D721Med (cell line): Measurements from ENCODE around the gene ZNF518A.

Source experiments
- DNase-seq: peaks from one replicate; pipeline ENCODE4 v3.0.0; 2011; ENCODE audit warnings: low spot score; ENCODE audit not compliant: insufficient read length
- FAIRE-seq: peaks from 2 replicates; lab custom pipeline; 2011; peaks lifted over from hg19 to GRCh38; lab: Jason Lieb, UNC
- TF ChIP-seq, protein P1 (sequence below): IDR thresholded peaks from 2 replicates; pipeline ENCODE4 v1.5.1; 2012; ENCODE audit warnings: mild to moderate bottlenecking, control low read depth; ENCODE audit not compliant: insufficient read depth; ENCODE audit errors: missing control alignments

The ZNF518A gene

DNA sequence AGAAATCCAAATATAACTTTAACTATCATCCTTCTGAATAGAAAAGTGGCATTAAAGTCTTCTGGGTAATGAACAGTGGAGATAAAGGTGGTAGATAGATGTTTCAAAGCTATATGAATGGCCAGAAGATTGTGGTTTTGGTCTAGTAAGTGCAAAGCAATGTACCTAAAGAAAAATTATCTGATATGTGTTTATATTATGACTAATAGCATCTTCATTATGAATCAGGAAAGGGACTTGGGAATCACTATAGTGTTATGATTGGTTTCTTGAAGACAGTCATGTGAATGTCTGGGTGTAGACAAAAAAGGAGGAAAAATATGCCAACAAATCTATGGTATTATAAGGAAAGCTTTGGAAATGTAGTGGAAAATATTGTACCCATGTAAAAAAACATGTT, 3.0 kb downstream of the ZNF518A start:
- DNase-seq (no peak), FAIRE-seq (no peak)
- TF ChIP-seq, protein P1, sequence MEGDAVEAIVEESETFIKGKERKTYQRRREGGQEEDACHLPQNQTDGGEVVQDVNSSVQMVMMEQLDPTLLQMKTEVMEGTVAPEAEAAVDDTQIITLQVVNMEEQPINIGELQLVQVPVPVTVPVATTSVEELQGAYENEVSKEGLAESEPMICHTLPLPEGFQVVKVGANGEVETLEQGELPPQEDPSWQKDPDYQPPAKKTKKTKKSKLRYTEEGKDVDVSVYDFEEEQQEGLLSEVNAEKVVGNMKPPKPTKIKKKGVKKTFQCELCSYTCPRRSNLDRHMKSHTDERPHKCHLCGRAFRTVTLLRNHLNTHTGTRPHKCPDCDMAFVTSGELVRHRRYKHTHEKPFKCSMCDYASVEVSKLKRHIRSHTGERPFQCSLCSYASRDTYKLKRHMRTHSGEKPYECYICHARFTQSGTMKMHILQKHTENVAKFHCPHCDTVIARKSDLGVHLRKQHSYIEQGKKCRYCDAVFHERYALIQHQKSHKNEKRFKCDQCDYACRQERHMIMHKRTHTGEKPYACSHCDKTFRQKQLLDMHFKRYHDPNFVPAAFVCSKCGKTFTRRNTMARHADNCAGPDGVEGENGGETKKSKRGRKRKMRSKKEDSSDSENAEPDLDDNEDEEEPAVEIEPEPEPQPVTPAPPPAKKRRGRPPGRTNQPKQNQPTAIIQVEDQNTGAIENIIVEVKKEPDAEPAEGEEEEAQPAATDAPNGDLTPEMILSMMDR = no peak

DNA sequence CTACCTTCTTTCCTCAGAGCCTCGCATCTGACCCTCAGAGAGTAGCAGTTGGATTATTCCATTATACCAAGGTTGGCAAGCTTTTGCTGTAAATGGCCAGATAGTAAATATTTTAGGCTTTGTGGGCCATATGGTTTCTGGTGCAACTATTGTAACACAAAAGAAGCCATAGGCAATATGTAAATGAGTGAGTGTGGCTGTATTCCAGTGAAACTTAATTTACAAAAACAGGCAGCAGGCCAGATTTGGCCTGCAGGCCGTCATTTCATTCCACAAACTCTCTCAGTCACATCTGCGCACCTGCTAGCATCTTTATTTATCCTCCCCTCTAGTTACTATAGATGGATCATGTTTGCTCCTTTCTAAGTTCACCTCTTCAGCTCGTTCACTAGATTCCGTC, 6.7 kb downstream of the ZNF518A start:
- DNase-seq (no peak), FAIRE-seq (no peak)
- TF ChIP-seq, protein P1 = no peak

DNA sequence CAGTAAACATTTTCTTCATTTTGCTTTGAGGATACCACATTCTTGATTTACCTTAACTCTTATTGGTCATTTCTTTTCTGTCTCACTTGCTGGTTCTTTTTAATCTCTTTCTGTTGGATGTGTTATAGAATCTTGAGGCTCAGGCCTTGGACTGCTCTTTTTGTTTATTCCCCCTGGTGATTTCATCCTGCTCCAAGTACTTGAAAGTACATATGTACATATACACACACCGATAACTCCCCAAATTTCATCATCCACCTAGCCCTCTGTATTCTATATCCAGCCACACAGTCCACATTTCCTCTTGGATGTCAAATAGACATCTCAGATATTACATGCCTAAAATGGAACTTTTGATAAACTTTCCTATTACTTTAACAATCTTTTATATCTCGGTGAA, 7.5 kb downstream of the ZNF518A start:
- no peak for FAIRE-seq
- DNase-seq = no peak
- TF ChIP-seq, protein P1 = no peak

DNA sequence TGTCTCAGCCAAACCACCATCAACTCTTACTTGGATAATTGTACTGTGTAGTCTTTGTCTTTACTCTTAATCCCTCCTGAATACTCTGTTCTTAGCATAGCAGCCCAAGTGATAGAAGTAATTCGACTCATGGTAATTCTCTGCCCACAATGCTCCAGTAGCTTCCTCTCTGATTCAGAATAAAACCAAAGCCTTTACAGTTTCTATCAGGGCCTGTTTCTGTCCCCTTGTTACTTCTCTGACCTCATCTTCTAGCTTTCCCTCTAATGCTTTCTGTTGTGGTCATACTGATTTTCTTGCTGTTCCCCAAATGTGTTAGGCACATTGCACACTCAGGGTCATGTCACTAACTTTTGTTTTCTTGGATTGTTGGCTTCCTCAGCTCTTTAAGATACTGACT, 8.0 kb downstream of the ZNF518A start:
- FAIRE-seq = no peak
- DNase-seq = no peak
- TF ChIP-seq, protein P1 = no peak

DNA sequence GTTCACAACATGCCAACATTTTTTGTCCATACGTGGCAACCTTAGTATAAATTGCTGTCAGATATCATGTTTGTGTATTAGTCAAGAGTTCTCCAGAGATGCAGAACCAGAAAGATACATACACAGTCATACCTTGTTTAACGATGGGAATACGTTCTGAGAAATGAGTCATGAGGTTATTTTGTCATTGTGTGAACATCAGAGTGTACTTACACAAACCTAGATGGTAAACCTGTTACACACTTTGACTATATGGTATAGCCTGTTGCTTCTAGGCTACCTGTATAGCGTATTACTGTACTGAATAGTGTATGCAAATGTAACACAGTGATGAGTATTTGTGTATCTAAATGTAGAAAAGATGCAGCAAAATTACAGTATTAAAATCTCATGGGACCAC, 22.3 kb downstream of the ZNF518A start:
- TF ChIP-seq, protein P1 = no peak
- FAIRE-seq = peak; percentile 41
- DNase-seq = no peak

DNA sequence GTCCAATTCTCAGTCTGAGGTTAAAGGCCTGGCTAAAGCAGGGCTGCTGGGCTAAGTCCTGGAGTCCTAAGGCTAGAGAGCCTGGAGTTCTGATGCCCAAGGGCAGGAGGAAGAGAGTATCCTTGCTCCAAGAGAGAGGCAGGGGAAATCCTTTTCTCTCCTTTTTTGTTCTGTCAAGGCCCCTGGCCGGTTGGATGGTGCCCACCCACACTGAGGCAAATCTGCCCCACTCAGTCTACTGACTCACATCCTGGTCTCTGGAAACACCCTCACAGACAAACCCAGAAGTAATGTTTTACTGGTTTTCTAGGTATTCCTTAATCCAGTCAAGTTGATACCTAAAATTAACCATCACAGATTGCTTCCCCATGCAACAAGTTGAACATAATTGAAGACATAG, 23.0 kb downstream of the ZNF518A start:
- FAIRE-seq (no peak), DNase-seq (no peak)
- TF ChIP-seq, protein P1 = no peak

DNA sequence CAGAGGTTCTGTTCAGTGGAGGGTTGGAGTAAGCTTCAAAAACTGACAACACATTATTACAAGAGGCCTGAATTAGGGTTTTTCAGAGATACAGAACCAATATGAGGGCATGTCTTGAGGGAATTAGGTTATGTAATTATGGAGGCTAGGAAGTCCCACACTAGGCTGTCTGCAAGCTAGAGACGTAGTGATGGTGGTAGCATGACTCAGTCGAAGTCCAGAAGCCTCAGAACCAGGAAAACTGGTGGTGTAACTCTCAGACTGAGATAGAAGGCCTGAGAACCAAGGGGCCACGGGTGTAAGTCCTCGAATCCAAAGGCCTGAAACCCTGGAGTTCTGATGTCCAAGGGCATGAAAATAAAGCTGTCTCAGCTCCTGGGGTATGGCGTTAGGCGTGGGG, 35.6 kb downstream of the ZNF518A start:
- TF ChIP-seq, protein P1 = no peak
- DNase-seq = no peak
- FAIRE-seq = no peak
